ENCODE results near the gene SUSD1.

DNA sequence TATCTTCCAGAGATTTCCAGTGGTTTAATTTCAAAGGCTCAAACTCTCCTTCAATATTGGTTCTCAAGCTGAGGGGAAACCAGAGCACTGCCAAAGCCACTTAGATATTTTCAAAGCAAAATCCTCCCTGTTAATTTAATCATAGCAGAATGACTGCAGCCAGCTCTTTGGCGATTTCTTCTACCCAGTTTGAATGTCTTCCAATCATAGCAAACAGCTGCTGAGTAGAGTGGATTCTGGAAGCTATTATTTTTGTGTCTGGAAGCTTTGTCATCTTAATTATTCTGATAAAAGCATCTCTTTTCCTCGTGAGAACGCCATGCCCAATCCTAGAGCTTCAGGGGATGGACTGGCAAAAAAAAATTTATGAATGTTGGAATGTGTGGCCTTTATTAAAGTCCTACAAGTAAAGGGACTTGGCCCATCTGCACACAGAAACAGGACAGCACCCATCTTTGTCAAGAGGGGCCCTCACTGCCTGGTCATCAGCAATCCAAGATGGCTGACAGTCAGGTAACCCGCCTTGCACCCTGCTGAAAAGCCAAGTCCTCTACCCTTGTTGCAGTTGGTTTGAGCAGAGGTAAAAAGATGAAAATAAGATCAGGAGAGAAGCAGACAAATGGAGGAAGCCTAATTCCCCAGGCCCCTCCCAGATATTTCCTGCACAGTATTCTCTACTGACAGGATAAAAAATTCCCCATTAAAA is 125.1 kb downstream of the SUSD1 start:
- TF ChIP-seq, protein P1, sequence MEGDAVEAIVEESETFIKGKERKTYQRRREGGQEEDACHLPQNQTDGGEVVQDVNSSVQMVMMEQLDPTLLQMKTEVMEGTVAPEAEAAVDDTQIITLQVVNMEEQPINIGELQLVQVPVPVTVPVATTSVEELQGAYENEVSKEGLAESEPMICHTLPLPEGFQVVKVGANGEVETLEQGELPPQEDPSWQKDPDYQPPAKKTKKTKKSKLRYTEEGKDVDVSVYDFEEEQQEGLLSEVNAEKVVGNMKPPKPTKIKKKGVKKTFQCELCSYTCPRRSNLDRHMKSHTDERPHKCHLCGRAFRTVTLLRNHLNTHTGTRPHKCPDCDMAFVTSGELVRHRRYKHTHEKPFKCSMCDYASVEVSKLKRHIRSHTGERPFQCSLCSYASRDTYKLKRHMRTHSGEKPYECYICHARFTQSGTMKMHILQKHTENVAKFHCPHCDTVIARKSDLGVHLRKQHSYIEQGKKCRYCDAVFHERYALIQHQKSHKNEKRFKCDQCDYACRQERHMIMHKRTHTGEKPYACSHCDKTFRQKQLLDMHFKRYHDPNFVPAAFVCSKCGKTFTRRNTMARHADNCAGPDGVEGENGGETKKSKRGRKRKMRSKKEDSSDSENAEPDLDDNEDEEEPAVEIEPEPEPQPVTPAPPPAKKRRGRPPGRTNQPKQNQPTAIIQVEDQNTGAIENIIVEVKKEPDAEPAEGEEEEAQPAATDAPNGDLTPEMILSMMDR (IDR thresholded peaks at IDR 0.05) = no peak
- TF ChIP-seq SIN3A (IDR thresholded peaks at IDR 0.05; ENCODE audit: borderline replicate concordance, insufficient read depth, low read depth, low read length) (no peak), TCF7L2 (IDR thresholded peaks at IDR 0.05; ENCODE audit: low read depth, low read length) (no peak), POLR2AphosphoS5 (IDR thresholded peaks at IDR 0.05; ENCODE audit: low read depth, low read length) (no peak)
- TF ChIP-seq, protein P2, sequence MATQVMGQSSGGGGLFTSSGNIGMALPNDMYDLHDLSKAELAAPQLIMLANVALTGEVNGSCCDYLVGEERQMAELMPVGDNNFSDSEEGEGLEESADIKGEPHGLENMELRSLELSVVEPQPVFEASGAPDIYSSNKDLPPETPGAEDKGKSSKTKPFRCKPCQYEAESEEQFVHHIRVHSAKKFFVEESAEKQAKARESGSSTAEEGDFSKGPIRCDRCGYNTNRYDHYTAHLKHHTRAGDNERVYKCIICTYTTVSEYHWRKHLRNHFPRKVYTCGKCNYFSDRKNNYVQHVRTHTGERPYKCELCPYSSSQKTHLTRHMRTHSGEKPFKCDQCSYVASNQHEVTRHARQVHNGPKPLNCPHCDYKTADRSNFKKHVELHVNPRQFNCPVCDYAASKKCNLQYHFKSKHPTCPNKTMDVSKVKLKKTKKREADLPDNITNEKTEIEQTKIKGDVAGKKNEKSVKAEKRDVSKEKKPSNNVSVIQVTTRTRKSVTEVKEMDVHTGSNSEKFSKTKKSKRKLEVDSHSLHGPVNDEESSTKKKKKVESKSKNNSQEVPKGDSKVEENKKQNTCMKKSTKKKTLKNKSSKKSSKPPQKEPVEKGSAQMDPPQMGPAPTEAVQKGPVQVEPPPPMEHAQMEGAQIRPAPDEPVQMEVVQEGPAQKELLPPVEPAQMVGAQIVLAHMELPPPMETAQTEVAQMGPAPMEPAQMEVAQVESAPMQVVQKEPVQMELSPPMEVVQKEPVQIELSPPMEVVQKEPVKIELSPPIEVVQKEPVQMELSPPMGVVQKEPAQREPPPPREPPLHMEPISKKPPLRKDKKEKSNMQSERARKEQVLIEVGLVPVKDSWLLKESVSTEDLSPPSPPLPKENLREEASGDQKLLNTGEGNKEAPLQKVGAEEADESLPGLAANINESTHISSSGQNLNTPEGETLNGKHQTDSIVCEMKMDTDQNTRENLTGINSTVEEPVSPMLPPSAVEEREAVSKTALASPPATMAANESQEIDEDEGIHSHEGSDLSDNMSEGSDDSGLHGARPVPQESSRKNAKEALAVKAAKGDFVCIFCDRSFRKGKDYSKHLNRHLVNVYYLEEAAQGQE (IDR thresholded peaks at IDR 0.05; ENCODE audit: insufficient read depth in 1 of 2, low read depth in 2 of 2, low read length in 1 of 2) = no peak
